ENCODE results near the gene RBM38. TPM values are rescaled to one million over a fixed set of nuclear protein-coding genes. Genes with fewer than 3 reads are reported as not detected.

The RBM38 gene
- total and polyA plus RNA-seq, 9 of the 15 experiments (the other 6 are each of a cell fraction or from before 2014, with no cell fraction given), result 0.28 to 82.4 (median 33.2) TPM

DNA sequence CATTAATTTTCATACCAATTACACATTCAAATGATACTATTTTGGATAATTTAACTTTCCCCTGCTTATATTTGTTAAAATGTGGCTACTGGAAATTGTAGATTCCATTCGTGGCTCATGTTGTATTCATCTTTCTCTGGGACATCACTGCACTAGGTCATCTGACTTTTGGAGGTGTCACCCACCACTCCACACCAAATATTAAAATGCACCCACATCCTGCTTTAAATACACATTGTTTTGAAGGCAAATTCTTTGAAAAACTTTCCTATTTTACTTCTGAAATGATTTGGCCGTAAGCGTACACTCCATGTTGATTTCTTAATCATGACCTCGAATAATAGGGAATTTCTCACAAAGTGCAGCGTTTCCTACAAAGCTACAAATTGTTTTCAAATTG is 8.7 kb upstream of the RBM38 start:
- no peaks in the 10 kb centered on the region for H3K27me3 ChIP-seq (ENCODE audit: control insufficient read depth in 2 of 2, insufficient read depth in 2 of 2, low read length in 2 of 2)
- no peak overlapping the region for H3K4me2 ChIP-seq (ENCODE audit: insufficient read depth, low read length)
- no peak for TF ChIP-seq NFYB (IDR thresholded peaks at IDR 0.05; ENCODE audit: extremely low read depth, insufficient read length)
- TF ChIP-seq TGIF2 (CRISPR knock-in tag; IDR thresholded peaks at IDR 0.05), result no peak
- TF ChIP-seq CBX1 (IDR thresholded peaks at IDR 0.05; ENCODE audit: low read depth), result no peak
- TF ChIP-seq EHMT2 (IDR thresholded peaks at IDR 0.05), result no peak
- TF ChIP-seq, protein P1, sequence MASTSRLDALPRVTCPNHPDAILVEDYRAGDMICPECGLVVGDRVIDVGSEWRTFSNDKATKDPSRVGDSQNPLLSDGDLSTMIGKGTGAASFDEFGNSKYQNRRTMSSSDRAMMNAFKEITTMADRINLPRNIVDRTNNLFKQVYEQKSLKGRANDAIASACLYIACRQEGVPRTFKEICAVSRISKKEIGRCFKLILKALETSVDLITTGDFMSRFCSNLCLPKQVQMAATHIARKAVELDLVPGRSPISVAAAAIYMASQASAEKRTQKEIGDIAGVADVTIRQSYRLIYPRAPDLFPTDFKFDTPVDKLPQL (IDR thresholded peaks at IDR 0.05; ENCODE audit: extremely low read depth, insufficient read length), result no peak
- TF ChIP-seq MYBL2 (IDR thresholded peaks at IDR 0.05; ENCODE audit: low read depth), result no peak
- no peak for TF ChIP-seq MYBL2 (CRISPR knock-in tag; IDR thresholded peaks at IDR 0.05; ENCODE audit: borderline replicate concordance)
- TF ChIP-seq, protein P2, sequence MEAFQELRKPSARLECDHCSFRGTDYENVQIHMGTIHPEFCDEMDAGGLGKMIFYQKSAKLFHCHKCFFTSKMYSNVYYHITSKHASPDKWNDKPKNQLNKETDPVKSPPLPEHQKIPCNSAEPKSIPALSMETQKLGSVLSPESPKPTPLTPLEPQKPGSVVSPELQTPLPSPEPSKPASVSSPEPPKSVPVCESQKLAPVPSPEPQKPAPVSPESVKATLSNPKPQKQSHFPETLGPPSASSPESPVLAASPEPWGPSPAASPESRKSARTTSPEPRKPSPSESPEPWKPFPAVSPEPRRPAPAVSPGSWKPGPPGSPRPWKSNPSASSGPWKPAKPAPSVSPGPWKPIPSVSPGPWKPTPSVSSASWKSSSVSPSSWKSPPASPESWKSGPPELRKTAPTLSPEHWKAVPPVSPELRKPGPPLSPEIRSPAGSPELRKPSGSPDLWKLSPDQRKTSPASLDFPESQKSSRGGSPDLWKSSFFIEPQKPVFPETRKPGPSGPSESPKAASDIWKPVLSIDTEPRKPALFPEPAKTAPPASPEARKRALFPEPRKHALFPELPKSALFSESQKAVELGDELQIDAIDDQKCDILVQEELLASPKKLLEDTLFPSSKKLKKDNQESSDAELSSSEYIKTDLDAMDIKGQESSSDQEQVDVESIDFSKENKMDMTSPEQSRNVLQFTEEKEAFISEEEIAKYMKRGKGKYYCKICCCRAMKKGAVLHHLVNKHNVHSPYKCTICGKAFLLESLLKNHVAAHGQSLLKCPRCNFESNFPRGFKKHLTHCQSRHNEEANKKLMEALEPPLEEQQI (IDR thresholded peaks at IDR 0.05), result no peak
- in situ Hi-C loops (cut with MboI), result loop anchor here (25.0 kb wide), 1 partner anchor 830 kb away; no protein-coding TSS in a partner anchor
- H3K9ac ChIP-seq (ENCODE audit: insufficient read depth in 1 of 2, low read depth in 2 of 2, low read length in 2 of 2), result no peak overlapping the region
- FAIRE-seq (no peak), ATAC-seq (no peak), DNase-seq (ENCODE audit: extremely low read depth in 1 of 4, low spot score in 3 of 4) (no peak)
- intact Hi-C loops (cut with micrococcal nuclease), result loop anchor here (1.0 to 5.0 kb wide), 2 partner anchors 40 to 212 kb away; no protein-coding TSS in a partner anchor
- ChIA-PET POLR2A (no interaction called here), CTCF (ENCODE audit: low intra/inter-chr PET ratio) (interaction anchor here (0.6 to 4.3 kb wide), 6 partner anchors 108 to 211 kb away, joined by 3 to 77 read pairs (median 4); no protein-coding TSS in a partner anchor)
- H3K27ac ChIP-seq (ENCODE audit: extremely low read depth, low read depth, low read length), result no peak overlapping the region
- H3K36me3 ChIP-seq (ENCODE audit: control insufficient read depth, insufficient read depth, low read length), result peaks cover 25% of the 10 kb centered on the region; the same call in 2 of the 3 replicates
- H4K20me1 ChIP-seq (replicated peaks; ENCODE audit: control insufficient read depth, insufficient read depth, low read length), result peaks cover 2% of the 10 kb centered on the region; the same call in 1 of the 2 replicates
- no TSS peak for BruUV-seq (replicated peaks)
- H3K79me2 ChIP-seq (ENCODE audit: control insufficient read depth, insufficient read depth, low read length), result no peaks in the 10 kb centered on the region
- H3K9me1 ChIP-seq (ENCODE audit: control insufficient read depth, insufficient read depth, low read length), result no peaks in the 10 kb centered on the region
- no peak overlapping the region for H2AFZ ChIP-seq (ENCODE audit: low read depth, low read length)
- WGBS (ENCODE audit: insufficient coverage, low coverage, missing lambda C conversion rate), result 69% methylated on average over 5 of the region's 5 CpGs
- H3K9me3 ChIP-seq (replicated peaks; ENCODE audit: control insufficient read depth, insufficient read depth, low read depth, low read length), result no peaks in the 10 kb centered on the region
- H3K4me1 ChIP-seq (replicated peaks in 1 of 2; ENCODE audit: control insufficient read depth in 2 of 2, insufficient read depth in 2 of 2, low read length in 2 of 2), result peaks cover 0 to 13% of the 10 kb centered on the region in 2 experiments; a peak in 3 of 5 replicates
- no peak overlapping the region for H3K4me3 ChIP-seq
